K562 (cell line): ENCODE measurements around the gene SALL3. TPM values are rescaled to one million over a fixed set of nuclear protein-coding genes. Genes with fewer than 3 reads are reported as not detected.

Experiments used
- ATAC-seq: fragments of 200-7000 bp; cut with Tn5 transposase; 3 replicates; pipeline ENCODE4 v1.9.1; 2020; ENCODE audit warnings: moderate library complexity
- BruUV-seq: library from RNA; stranded (reverse); fragments of 400-500 nt; replicated peaks from 2 replicates; lab custom pipeline; 2021; lab: Mats Ljungman, UMichigan
- CTCF ChIA-PET: fragments of 300-600 bp; formaldehyde crosslinking; extraction: SDS; loops from one replicate; lab custom pipeline; 2021; ENCODE audit warnings: low intra/inter-chr PET ratio; lab: Yijun Ruan, JAX
- POLR2A ChIA-PET: fragments of 300-600, 350-650 bp; sonication (Branson Sonifier 250); formaldehyde crosslinking; extraction: SDS; loops from one replicate; lab custom pipeline; 2021; ENCODE audit warnings: antibody characterized with exemption, inconsistent platforms; lab: Yijun Ruan, JAX
- DNase-seq, 4 experiments: peaks; one replicate each; pipeline versions ENCODE4 v3.0.0 to v3.0.0-alpha.2; 2011 to 2018; ENCODE audit warnings: low spot score in 3 of 4, mixed read lengths in 3 of 4; ENCODE audit errors: extremely low read depth in 1 of 4
- FAIRE-seq: peaks from 2 replicates; lab custom pipeline; 2011; peaks lifted over from hg19 to GRCh38; lab: Jason Lieb, UNC
- H2AFZ ChIP-seq: 2 replicates; pipeline ENCODE4 v1.6.0; 2011; ENCODE audit warnings: low read depth, low read length, control low read depth, inconsistent platforms
- H3K27ac ChIP-seq: fragments of 200-600 bp; 3 replicates; pipeline ENCODE4 v1.8.0; 2011; ENCODE audit warnings: low read depth, mild to moderate bottlenecking, control low read depth, inconsistent platforms, low read length, moderate library complexity, mixed read lengths; ENCODE audit errors: extremely low read depth
- H3K27me3 ChIP-seq, 2 experiments: fragments of 300-600 bp in 1 of 2; 2 replicates in 1 of 2; 3 replicates in 1 of 2; pipeline versions ENCODE4 v1.6.0 to v1.8.0; 2011; ENCODE audit warnings: inconsistent platforms in 2 of 2, low read length in 2 of 2, mild to moderate bottlenecking in 1 of 2, mixed read lengths in 1 of 2, moderate library complexity in 1 of 2; ENCODE audit not compliant: control insufficient read depth in 2 of 2, insufficient read depth in 2 of 2
- H3K36me3 ChIP-seq: fragments of 300-600 bp; 3 replicates; pipeline ENCODE4 v1.8.0; 2011; ENCODE audit warnings: mild to moderate bottlenecking, low read length, inconsistent platforms; ENCODE audit not compliant: control insufficient read depth, insufficient read depth
- H3K4me1 ChIP-seq, 2 experiments: fragments of 200-600 bp in 1 of 2; replicated peaks in 1 of 2; 2 replicates in 1 of 2; 3 replicates in 1 of 2; pipeline versions ENCODE4 v1.5.1 to v1.8.0; 2011; ENCODE audit warnings: inconsistent platforms in 2 of 2, low read length in 2 of 2, mild to moderate bottlenecking in 1 of 2, mixed read lengths in 1 of 2, moderate library complexity in 1 of 2; ENCODE audit not compliant: control insufficient read depth in 2 of 2, insufficient read depth in 2 of 2
- H3K4me2 ChIP-seq: 2 replicates; pipeline ENCODE4 v1.6.1; 2011; ENCODE audit warnings: low read length, control low read depth, inconsistent platforms, mixed read lengths; ENCODE audit not compliant: insufficient read depth
- H3K4me3 ChIP-seq: fragments of 200-600 bp; sonication (generic), shearing (Covaris generic); 2 replicates; pipeline ENCODE4 v1.5.1; 2016; ENCODE audit warnings: control low read depth, inconsistent platforms
- H3K79me2 ChIP-seq: fragments of 200-600 bp; 3 replicates; pipeline ENCODE4 v1.8.0; 2011; ENCODE audit warnings: low read length, inconsistent platforms; ENCODE audit not compliant: control insufficient read depth, insufficient read depth
- H3K9ac ChIP-seq, 2 experiments: 2 replicates each; pipeline versions ENCODE4 v1.6.0 to v1.6.1; 2011; ENCODE audit warnings: low read depth in 2 of 2, low read length in 2 of 2, control low read depth in 1 of 2, inconsistent platforms in 1 of 2, mild to moderate bottlenecking in 1 of 2, mixed read lengths in 1 of 2; ENCODE audit not compliant: insufficient read depth in 1 of 2
- H3K9me1 ChIP-seq: one replicate; pipeline ENCODE4 v1.6.0; 2011; ENCODE audit warnings: inconsistent platforms, mild to moderate bottlenecking, low read length, moderate library complexity; ENCODE audit not compliant: control insufficient read depth, insufficient read depth
- H3K9me3 ChIP-seq: replicated peaks from 2 replicates; pipeline ENCODE4 v1.5.1; 2011; ENCODE audit warnings: low read depth, low read length, inconsistent platforms; ENCODE audit not compliant: control insufficient read depth, insufficient read depth
- H4K20me1 ChIP-seq: replicated peaks from 2 replicates; pipeline ENCODE4 v1.6.1; 2011; ENCODE audit warnings: low read length, inconsistent platforms, mixed read lengths; ENCODE audit not compliant: control insufficient read depth, insufficient read depth
- WGBS: fragments of 100-300 bp; shearing (Covaris generic); methylation state at CpG from one replicate; pipeline ENCODE4 v1.1.6; 2016; ENCODE audit warnings: low coverage, mixed read lengths; ENCODE audit not compliant: insufficient coverage; ENCODE audit errors: missing lambda C conversion rate; 5-methylcytosine and 5-hydroxymethylcytosine counted together
- in situ Hi-C: fragments of 300-500 bp; cut with MboI; formaldehyde crosslinking; loops from 4 replicates; pipeline ENCODE4 v1.15.0; 2018; ENCODE audit warnings: inconsistent platforms, mixed read lengths
- intact Hi-C: fragments of 100-400 bp; cut with micrococcal nuclease; formaldehyde crosslinking; loops from 2 replicates; pipeline ENCODE4 v1.14.2; 2022
- polyA plus RNA-seq, 8 experiments: library from polyadenylated mRNA; depleted of rRNA in 4 of 8; stranded (reverse) in 5 of 8; unstranded in 3 of 8; fragments of >200 nt; fragmentation: Nextera tagmentation in 2 of 8; fragmentation: Illumina TruSeq in 1 of 8; extraction: Ambion mirVana in 2 of 8; extraction: Trizol in 1 of 8; gene quantifications; 2 replicates each; pipeline versions ENCODE4 v1.2.1 to v1.2.3, GENCODE V29; 2011 to 2014; ENCODE audit warnings: inconsistent platforms in 1 of 8, missing spikeins in 1 of 8
- total RNA-seq, 7 experiments: library from RNA; depleted of rRNA in 6 of 7; stranded (reverse); fragments of >200 nt in 6 of 7; fragmentation: Illumina TruSeq in 2 of 7; extraction: Trizol in 2 of 7; gene quantifications; 2 replicates each; pipeline versions ENCODE4 v1.2.1 to v1.2.3, GENCODE V29; 2011 to 2021; ENCODE audit warnings: low replicate concordance in 1 of 7
- TF ChIP-seq, protein P1 (sequence below): sonication (generic); formaldehyde crosslinking; IDR thresholded peaks from 2 replicates; pipeline ENCODE4 v1.8.1; 2023; ENCODE audit warnings: mild to moderate bottlenecking, missing genetic modification reagents
- TF ChIP-seq, protein P2 (sequence below), 3 experiments: IDR thresholded peaks in 2 of 3; conservative IDR thresholded peaks in 1 of 3; 2 replicates each; pipeline ENCODE4 v1.5.1; 2011 to 2012; ENCODE audit warnings: low read length in 3 of 3, mild to moderate bottlenecking in 3 of 3, control low read depth in 2 of 3, improper control_type of control experiment in 1 of 3, inconsistent platforms in 1 of 3, low read depth in 1 of 3, mixed read lengths in 1 of 3, moderate library complexity in 1 of 3; ENCODE audit not compliant: insufficient read depth in 2 of 3

SALL3 gene
- total and polyA plus RNA-seq, 9 of the 15 experiments (the other 6 are each of a cell fraction or from before 2014, with no cell fraction given): not detected

DNA sequence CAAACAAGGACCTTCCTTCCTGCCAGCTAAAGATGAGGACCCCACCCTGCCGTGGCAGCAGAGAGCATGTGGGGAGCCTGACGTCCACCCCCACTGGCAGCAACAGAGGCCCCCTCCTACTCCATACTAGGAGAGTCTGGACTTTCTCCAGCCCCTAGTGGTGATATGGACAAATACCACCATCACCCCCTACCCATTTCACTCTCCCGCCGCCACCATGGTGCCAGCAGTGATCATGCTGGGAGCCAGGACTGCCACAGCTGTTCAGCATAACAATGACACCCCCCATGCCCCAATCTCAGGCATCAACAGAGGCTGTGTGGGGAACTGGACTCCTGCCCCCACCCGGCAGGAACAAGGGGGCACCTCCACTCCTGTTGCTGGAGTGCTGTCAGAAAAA lies 46.9 kb downstream of the SALL3 start:
- 0 out of 3 replicates have a peak, but pooled peaks have one; percentile 28 for ATAC-seq
- H3K9me3 ChIP-seq: no peaks in the 10 kb centered on the region
- no peak for FAIRE-seq
- POLR2A ChIA-PET: no interaction called here
- peaks cover 3 to 24% of the 10 kb centered on the region in 2 experiments; a peak in 3 of 5 replicates for H3K27me3 ChIP-seq
- H4K20me1 ChIP-seq: no peaks in the 10 kb centered on the region; the same call in 1 of the 2 replicates
- no TSS peak for BruUV-seq
- in situ Hi-C loops: no loop called here
- TF ChIP-seq, protein P1, sequence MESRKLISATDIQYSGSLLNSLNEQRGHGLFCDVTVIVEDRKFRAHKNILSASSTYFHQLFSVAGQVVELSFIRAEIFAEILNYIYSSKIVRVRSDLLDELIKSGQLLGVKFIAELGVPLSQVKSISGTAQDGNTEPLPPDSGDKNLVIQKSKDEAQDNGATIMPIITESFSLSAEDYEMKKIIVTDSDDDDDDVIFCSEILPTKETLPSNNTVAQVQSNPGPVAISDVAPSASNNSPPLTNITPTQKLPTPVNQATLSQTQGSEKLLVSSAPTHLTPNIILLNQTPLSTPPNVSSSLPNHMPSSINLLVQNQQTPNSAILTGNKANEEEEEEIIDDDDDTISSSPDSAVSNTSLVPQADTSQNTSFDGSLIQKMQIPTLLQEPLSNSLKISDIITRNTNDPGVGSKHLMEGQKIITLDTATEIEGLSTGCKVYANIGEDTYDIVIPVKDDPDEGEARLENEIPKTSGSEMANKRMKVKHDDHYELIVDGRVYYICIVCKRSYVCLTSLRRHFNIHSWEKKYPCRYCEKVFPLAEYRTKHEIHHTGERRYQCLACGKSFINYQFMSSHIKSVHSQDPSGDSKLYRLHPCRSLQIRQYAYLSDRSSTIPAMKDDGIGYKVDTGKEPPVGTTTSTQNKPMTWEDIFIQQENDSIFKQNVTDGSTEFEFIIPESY (CRISPR knock-in tag): no peak
- TF ChIP-seq, protein P2, sequence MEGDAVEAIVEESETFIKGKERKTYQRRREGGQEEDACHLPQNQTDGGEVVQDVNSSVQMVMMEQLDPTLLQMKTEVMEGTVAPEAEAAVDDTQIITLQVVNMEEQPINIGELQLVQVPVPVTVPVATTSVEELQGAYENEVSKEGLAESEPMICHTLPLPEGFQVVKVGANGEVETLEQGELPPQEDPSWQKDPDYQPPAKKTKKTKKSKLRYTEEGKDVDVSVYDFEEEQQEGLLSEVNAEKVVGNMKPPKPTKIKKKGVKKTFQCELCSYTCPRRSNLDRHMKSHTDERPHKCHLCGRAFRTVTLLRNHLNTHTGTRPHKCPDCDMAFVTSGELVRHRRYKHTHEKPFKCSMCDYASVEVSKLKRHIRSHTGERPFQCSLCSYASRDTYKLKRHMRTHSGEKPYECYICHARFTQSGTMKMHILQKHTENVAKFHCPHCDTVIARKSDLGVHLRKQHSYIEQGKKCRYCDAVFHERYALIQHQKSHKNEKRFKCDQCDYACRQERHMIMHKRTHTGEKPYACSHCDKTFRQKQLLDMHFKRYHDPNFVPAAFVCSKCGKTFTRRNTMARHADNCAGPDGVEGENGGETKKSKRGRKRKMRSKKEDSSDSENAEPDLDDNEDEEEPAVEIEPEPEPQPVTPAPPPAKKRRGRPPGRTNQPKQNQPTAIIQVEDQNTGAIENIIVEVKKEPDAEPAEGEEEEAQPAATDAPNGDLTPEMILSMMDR (IDR thresholded peaks at IDR 0.05 in 2 of 3, conservative IDR thresholded peaks at IDR 0.05 in 1 of 3; ENCODE audit: insufficient read depth in 2 of 3, low read depth in 1 of 3, low read length in 3 of 3): peak in 2 of 3 experiments; percentile 21 to 22; a peak in 1 of 6 replicates
- TF ChIP-seq, all 486 proteins: peak for 1
- Histone ChIP-seq H3K9ac (no peak overlapping the region), H3K9me1 (no peaks in the 10 kb centered on the region), H3K27ac (no peak overlapping the region), H2AFZ (no peak overlapping the region), H3K4me2 (no peak overlapping the region), H3K36me3 (no peaks in the 10 kb centered on the region), H3K79me2 (no peaks in the 10 kb centered on the region), H3K4me1 (no peaks in the 10 kb centered on the region), H3K4me3 (no peak overlapping the region)
- intact Hi-C loops: no loop called here
- CTCF ChIA-PET: no interaction called here
- WGBS: 3% methylated on average over 4 of the region's 5 CpGs
- DNase-seq: no peak
